Heart right ventricle (tissue), 16 donors: ENCODE data around the gene SEC14L3. TPM values are rescaled to one million over a fixed set of nuclear protein-coding genes. Genes with fewer than 3 reads are reported as not detected.
"Not testable (repeated sequence)": the region's sequence is repeated elsewhere in the genome, so short reads cannot be mapped to it uniquely, and the experiment has no call there.

ENCODE experiments used
- ATAC-seq, 8 donors: fragments of 200-7000 bp; cut with Tn5 transposase; one replicate each; pipeline ENCODE4 v1.9.1; 2020; ENCODE audit warnings: mild to moderate bottlenecking in 8 of 8, moderate library complexity in 8 of 8, moderate number of reproducible peaks in 1 of 8
- DNase-seq, 2 donors: peaks; one replicate each; pipeline ENCODE4 v3.0.0-alpha.2; 2020
- H3K27ac ChIP-seq, 10 donors: fragments of 200-600 bp; sonication (generic) in 2 of 10; one replicate each; pipeline versions ENCODE4 v1.5.0 to v1.8.0; 2020 to 2022; ENCODE audit warnings: mild to moderate bottlenecking in 3 of 10
- H3K27me3 ChIP-seq, 7 donors: fragments of 200-600 bp; one replicate each; pipeline ENCODE4 v1.8.0; 2021 to 2022; ENCODE audit warnings: mild to moderate bottlenecking in 2 of 7
- H3K36me3 ChIP-seq, 9 donors: fragments of 200-600 bp; sonication (generic) in 1 of 9; one replicate each; pipeline versions ENCODE4 v1.5.0 to v1.8.0; 2020 to 2022; ENCODE audit warnings: mild to moderate bottlenecking in 2 of 9
- H3K4me1 ChIP-seq, 9 donors: fragments of 200-600 bp; sonication (generic) in 1 of 9; one replicate each; pipeline versions ENCODE4 v1.5.0 to v1.8.0; 2020 to 2022; ENCODE audit warnings: mild to moderate bottlenecking in 4 of 9
- H3K4me3 ChIP-seq, 10 donors: fragments of 200-600 bp; sonication (generic) in 2 of 10; one replicate each; pipeline versions ENCODE4 v1.5.0 to v1.8.0; 2020 to 2022; ENCODE audit warnings: mild to moderate bottlenecking in 7 of 10, moderate library complexity in 2 of 10
- H3K9me3 ChIP-seq, 11 donors: fragments of 200-600 bp in 10 of 11; sonication (generic) in 2 of 11; one replicate each; pipeline versions ENCODE4 v1.5.0 to v1.8.0; 2013 to 2022; ENCODE audit warnings: mild to moderate bottlenecking in 2 of 11, control low read depth in 1 of 11, moderate library complexity in 1 of 11
- CTCF ChIP-seq, 9 donors: fragments of 200-600 bp; sonication (generic) in 2 of 9; IDR thresholded peaks; one replicate each; pipeline versions ENCODE4 v1.5.0 to v1.8.0; 2021 to 2022; ENCODE audit warnings: antibody characterized with exemption in 9 of 9, mild to moderate bottlenecking in 5 of 9, moderate library complexity in 1 of 9
- WGBS, 2 donors: extraction: QIAGEN DNeasy Blood & Tissue Kit; methylation state at CpG; one replicate each; pipeline ENCODE4 v1.1.7; 2013; ENCODE audit warnings: inconsistent platforms in 1 of 2; 5-methylcytosine and 5-hydroxymethylcytosine counted together
- intact Hi-C, 10 donors: fragments of 100-400 bp; cut with DNase I; formaldehyde crosslinking; loops; one replicate each; pipeline versions ENCODE4 v1.11.1 to v1.14.2; 2022
- polyA plus RNA-seq, 2 donors: library from polyadenylated mRNA; stranded (reverse); fragments of 200-250 nt; gene quantifications; one replicate each; pipeline ENCODE4 v1.2.3, GENCODE V29; 2013
- total RNA-seq, 10 donors: library from RNA; stranded (reverse); fragmentation: NEBNext Ultra II Directional in 3 of 10; extraction: Animal tissue kit (Norgen Biotek cat#: 25700) in 3 of 10; gene quantifications; one replicate each; pipeline versions ENCODE4 v1.2.1 to v1.2.4, GENCODE V29; 2021 to 2023
- donor health status: Arrhythmogenic right ventricular cardiomyopathy.
- donor health status: ischemic (EF 13 %, LVEDD 7.1; RV severe dilation, severe dysfunction).
- donor health status: healthy with polysubstance abuse.
- donor health status: DM: no; HTN: yes; CAD: no.
- donor health status: DM: no; HTN: no; CAD: no.
- donor health status: ischemic (EF 25% LVEDD 6.9; RV normal size, moderate dysfunction).
- donor health status: ischemic (EF 25% LVEDD 5.7; RV mildly dilated, moderate dysfunction).
- donor health status: healthy.
- donor health status: DM: yes; HTN: yes; CAD: no.
- donor health status: Ischemic cardiomyopathy.
- donor health status: ischemic (EF 35%, LVEDD 5.7; RV mildly dilated, moderate dysfunction).
- donor health status: nonischemic (EF 11% LVEDD 7.7; RV severe dilation, severe dysfunction).
- donor health status: DM: yes; HTN: yes; CAD: no.
- donor health status: PGD.
- donor health status: ischemic (EF 29% LVEDD 5.4; RV normal size, mild dysfunction).
- donor health status: nonischemic (EF 23%, LVEDD 6.1; RV moderate dilation, normal function).

The SEC14L3 gene
- total and polyA plus RNA-seq, 12 donors, result not detected

GRCh38 chr22:30474121-30474520 lies 2.3 kb upstream of the SEC14L3 start:
- H3K27me3 ChIP-seq, result peaks cover 0 to 58% (median 26%) of the 10 kb centered on the region in 7 donors

GRCh38 chr22:30472994-30473720 lies 1.3 kb upstream of the SEC14L3 start:
- Histone ChIP-seq H3K27me3 (peaks cover 0 to 64% (median 28%) of the 10 kb centered on the region in 7 donors), H3K27ac (no peak overlapping the region), H3K4me1 (no peaks in the 10 kb centered on the region), H3K9me3 (no peaks in the 10 kb centered on the region), H3K4me3 (no peak overlapping the region), H3K36me3 (no peaks in the 10 kb centered on the region)
- DNase-seq (no peak), ATAC-seq (no peak)
- WGBS, 2 donors, result 65 to 76% methylated on average over 4 of the region's 4 CpGs
- TF ChIP-seq CTCF (IDR thresholded peaks at IDR 0.05), result no peak
- intact Hi-C loops, result no loop called here

More at GRCh38 chr22:30474121-30474520, 2.3 kb upstream of the SEC14L3 start:
- H3K4me3 ChIP-seq, result no peak overlapping the region
- H3K27ac ChIP-seq, result no peak overlapping the region
- no peaks in the 10 kb centered on the region for H3K4me1 ChIP-seq
- no peaks in the 10 kb centered on the region for H3K36me3 ChIP-seq
- ATAC-seq (no peak), DNase-seq (no peak)
- WGBS, 2 donors, result 91 to 95% methylated on average over 4 of the region's 4 CpGs
- no peak for TF ChIP-seq CTCF (IDR thresholded peaks at IDR 0.05)
- H3K9me3 ChIP-seq, result no peaks in the 10 kb centered on the region
- intact Hi-C loops, result no loop called here

- no peaks in the 10 kb centered on the region for H3K36me3 ChIP-seq
- H3K4me3 ChIP-seq, result no peak overlapping the region
- H3K9me3 ChIP-seq, result no peaks in the 10 kb centered on the region
- intact Hi-C loops, result no loop called here
- 85 to 88% methylated on average over 2 of the region's 2 CpGs for WGBS, 2 donors
- H3K27me3 ChIP-seq, result peaks cover 0 to 62% (median 28%) of the 10 kb centered on the region in 7 donors
- no peak for TF ChIP-seq CTCF (IDR thresholded peaks at IDR 0.05)
- no peak for ATAC-seq
- no peak overlapping the region for H3K27ac ChIP-seq
- no peak for DNase-seq
- H3K4me1 ChIP-seq, result no peaks in the 10 kb centered on the region
These were observed 1.2 kb downstream of the SEC14L3 start for GRCh38 chr22:30470655-30471054.

- no peak for TF ChIP-seq CTCF (IDR thresholded peaks at IDR 0.05)
These were observed 2.7 kb downstream of the SEC14L3 start for GRCh38 chr22:30469165-30469564.

GRCh38 chr22:30460555-30460954 lies 11.3 kb downstream of the SEC14L3 start:
- ATAC-seq, result not testable (repeated sequence)

More at GRCh38 chr22:30469165-30469564, 2.7 kb downstream of the SEC14L3 start:
- no peak overlapping the region for H3K4me3 ChIP-seq
- no peak overlapping the region for H3K27ac ChIP-seq
- no peaks in the 10 kb centered on the region for H3K4me1 ChIP-seq
- 36 to 45% methylated on average over 2 of the region's 2 CpGs for WGBS, 2 donors
- ATAC-seq (no peak), DNase-seq (no peak)
- intact Hi-C loops, result no loop called here
- H3K36me3 ChIP-seq, result no peaks in the 10 kb centered on the region
- H3K27me3 ChIP-seq, result peaks cover 0 to 48% (median 25%) of the 10 kb centered on the region in 7 donors
- no peaks in the 10 kb centered on the region for H3K9me3 ChIP-seq

More at GRCh38 chr22:30460555-30460954, 11.3 kb downstream of the SEC14L3 start:
- H3K4me3 ChIP-seq, DNase-seq, intact Hi-C loops, H3K27me3 ChIP-seq, H3K27ac ChIP-seq, H3K9me3 ChIP-seq, H3K36me3 ChIP-seq, H3K4me1 ChIP-seq: not testable (repeated sequence)
- WGBS, 2 donors, result 85% methylated on average over 6 of the region's 6 CpGs
